Measurements from ENCODE around the gene FAM83C. TPM values are rescaled to one million over a fixed set of nuclear protein-coding genes. Genes with fewer than 3 reads are reported as not detected.
"Not testable (repeated sequence)": the region's sequence is repeated elsewhere in the genome, so short reads cannot be mapped to it uniquely, and the experiment has no call there.

The FAM83C gene
- total RNA-seq, 1 donor from 2014 or later: not detected

DNA sequence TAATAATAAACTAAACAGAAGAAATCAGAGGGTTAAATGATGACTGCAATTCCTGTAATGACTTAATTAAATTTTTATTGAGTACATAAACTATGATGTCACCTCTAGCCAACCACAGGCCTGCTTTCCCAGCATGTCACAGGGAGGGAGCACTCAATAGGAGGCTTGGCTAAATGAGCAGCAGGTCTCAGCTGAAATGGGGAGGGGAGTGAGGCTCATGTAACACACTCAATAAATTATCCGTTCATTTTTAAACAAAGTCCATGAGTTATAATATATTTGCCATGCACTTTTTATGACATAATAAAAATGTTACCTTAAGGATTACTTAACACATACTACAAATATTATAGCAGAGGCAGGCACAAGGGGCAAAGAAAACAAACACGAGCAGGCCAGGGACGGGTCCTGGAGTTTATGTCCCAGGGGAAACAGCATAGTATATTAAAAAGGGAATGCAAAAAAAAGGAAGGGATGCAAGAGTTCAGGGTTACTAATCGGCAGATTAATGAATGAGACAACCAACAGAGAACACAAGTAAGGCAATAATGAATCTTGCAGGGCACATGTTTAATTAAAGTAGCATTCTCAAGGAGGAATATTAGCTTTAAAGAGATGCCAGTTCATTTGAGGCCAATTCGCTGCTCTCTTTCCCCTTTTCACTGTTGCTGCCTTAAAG lies 27.1 kb upstream of the FAM83C start:
- intact Hi-C loops (cut with micrococcal nuclease): no loop called here

GRCh38 chr20:35318502-35319157 lies 26.4 kb upstream of the FAM83C start:
- intact Hi-C loops (cut with micrococcal nuclease): no loop called here

GRCh38 chr20:35317416-35318210 lies 25.4 kb upstream of the FAM83C start:
- intact Hi-C loops (cut with micrococcal nuclease): no loop called here

DNA sequence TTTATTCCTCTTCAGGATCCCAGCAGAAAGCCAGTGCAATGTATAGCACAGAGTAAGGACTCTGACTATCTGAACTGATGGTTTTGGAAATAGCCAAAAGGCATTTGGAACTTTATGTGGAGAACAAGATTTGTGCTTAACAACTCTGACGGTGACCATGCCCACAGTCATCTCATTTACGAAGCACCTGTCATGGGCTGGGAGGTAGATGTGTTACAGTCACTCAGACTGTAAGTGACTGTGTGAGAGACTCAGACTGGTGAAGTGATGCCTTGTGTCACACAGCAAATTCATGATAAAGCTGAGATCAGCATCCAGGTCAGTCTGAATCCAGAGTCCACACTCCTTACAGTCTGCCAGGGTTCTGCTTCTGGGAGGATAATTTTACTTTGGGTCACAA lies 23.9 kb upstream of the FAM83C start:
- intact Hi-C loops (cut with micrococcal nuclease): no loop called here

DNA sequence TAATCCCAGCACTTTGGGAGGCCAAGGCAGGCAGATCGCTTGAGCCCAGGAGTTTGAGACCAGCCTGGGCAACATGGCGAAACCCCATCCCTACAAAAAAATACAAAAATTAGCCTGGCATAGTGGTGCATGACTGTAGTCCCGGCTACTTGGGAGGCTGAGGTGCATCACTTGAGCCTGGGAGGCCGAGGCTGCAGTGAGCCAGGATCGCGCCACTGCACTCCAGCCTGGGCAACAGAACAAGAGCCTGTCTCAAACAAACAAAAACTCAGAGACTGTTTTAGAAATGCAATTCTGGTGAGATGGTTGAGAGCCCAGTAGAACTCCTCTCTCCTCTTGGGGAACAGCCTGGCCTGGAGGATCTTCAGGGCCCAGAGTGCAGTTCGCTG lies 23.4 kb upstream of the FAM83C start:
- intact Hi-C loops (cut with micrococcal nuclease): not testable (repeated sequence)

DNA sequence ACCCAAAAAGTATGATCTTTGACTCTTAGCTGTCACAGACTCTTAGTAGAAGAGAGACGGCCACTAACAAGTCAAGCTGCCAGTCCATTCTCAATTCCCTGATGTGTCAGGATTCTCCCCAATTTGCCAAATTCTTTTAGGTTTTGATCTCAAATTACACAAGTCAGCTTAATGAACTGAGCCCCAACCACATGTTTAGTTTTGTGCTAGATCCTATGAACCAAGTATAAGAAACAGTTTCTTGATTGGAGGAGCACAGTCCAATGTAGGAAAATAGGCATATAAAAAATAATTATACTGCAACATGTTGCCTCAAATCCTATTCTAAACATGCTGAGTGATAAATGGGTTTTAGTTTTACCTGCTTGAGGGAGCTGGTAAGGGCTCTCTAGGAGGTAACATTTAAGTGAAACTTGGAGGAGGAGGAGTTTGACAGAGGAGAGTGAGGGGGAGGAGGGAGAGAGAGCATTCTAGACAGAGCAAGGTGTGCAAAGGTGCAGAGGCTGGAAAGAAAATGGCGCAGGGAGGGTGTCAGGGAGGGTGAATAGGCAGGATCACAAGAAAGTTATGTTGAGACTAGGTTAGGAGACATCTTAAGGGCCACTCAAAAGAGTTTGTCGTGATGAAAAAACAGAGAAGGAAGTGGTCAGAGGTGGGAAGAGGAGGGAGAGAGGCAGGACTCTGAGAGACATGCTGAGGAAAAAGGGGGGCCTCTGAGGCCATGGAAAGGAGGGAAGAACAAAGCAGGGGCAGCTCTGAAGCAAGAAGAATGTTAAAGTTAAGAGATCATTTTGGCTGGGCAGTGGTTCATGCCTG lies 22.8 kb upstream of the FAM83C start:
- intact Hi-C loops (cut with micrococcal nuclease): no loop called here

DNA sequence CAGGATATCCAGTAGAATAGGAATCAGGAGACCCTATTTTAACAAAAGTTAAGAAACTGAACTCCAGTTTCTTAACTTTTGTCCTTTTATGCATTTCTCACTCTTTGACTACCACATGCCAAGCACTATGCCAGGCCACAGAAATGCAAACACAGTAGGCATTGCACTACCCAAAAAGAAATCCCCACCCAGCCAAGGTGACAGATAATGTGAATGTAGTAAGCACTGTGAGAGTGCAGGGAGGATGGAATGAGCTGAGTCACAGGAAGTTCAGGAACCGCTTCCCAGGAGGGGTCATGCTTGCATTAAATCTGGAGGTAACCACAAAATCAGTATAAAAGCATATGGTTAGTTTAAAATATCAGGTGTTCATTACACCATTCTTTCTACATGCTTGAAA lies 20.1 kb upstream of the FAM83C start:
- intact Hi-C loops (cut with micrococcal nuclease): no loop called here

DNA sequence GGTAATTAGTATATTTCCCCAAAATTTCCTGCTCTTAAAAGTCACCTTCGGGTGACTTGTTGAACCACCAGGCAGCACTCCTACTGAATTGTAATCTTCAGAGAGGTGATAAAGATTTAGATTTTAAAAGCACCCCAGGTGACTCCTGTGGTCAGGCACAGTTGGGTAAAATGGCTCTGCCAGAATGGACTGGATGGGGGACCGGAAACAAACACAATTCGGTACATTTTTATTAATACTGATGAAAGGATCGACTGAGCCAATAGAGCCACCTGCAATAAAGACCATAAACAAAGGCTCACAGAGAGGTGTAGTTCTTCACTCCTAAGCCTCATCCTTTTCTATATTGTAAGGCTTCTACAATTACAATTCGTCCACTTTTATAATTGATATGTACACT lies 19.6 kb upstream of the FAM83C start:
- intact Hi-C loops (cut with micrococcal nuclease): no loop called here

GRCh38 chr20:35311409-35311808 lies 19.2 kb upstream of the FAM83C start:
- intact Hi-C loops (cut with micrococcal nuclease): no loop called here

GRCh38 chr20:35307666-35308653 lies 15.7 kb upstream of the FAM83C start:
- intact Hi-C loops (cut with micrococcal nuclease): loop anchor here (2.0 to 10.0 kb wide), 2 partner anchors 13 to 307 kb away; partner anchors contain the start of gene SPAG4

GRCh38 chr20:35306931-35307517 lies 14.8 kb upstream of the FAM83C start:
- intact Hi-C loops (cut with micrococcal nuclease): loop anchor here (2.0 to 10.0 kb wide), 2 partner anchors 14 to 308 kb away; partner anchors contain the start of gene SPAG4

DNA sequence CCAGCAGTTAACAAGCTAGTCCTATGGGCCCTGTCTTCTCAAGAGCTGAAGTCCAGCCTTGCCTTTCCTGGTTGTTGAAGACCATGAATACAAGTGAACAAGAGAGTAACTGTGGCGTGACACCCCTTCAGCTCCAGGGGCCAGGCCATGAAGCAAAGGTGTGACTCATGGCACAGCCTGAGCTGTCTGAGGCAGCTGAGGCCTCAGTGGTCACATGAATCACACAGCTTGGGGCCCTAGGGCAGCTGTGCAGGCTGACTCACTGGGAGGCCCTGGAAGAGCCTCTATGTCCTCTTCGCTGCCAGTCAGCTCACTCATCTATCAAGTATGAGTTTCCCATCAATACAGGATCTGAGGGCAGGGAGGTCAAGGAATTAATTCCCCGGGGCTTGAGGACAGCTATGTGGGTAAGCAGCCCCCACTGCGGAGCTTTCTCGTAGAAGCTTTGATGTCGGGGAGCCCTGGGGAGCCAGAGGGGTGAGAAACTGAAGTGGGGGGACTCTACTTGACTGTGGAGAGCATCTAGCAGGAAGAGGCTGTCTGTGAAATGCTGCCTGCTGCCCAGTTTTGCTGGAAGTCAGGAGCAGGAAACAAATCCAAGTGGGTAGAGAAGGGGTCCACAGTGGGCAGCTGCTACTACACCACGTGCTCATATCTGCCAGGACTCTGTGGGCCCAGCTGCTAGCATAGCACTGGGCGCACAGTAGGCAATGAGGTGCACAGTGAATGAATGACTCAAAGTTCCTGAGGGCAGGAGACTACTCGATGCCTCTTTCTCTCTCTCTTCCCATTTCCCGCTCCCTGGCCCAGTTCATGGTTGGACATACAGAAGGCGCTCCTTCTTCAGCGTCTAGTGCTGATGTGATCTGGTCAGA lies 13.7 kb upstream of the FAM83C start:
- intact Hi-C loops (cut with micrococcal nuclease): loop anchor here (2.0 to 10.0 kb wide), 4 partner anchors 15 to 309 kb away; partner anchors contain the start of genes CEP250, EIF6 and SPAG4

DNA sequence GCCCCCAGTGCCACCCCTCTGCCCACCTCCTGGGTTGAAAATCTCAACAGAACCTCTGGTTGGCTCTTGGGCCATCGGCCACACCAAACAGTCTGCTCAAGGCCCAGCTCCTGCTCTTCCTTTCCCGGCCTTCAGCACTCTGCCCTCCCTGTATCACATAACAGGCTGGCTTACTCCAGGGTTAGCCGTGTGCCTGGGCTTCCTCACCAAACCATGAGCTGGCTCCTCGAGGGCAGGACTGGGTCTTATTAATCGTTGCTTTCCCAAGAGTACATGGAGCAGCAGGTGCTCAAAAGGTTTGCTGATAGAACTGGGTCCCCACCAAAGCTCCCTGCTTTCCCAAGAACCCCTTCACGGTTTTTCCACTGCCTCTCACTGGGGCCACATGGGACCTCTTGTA lies 12.7 kb upstream of the FAM83C start:
- intact Hi-C loops (cut with micrococcal nuclease): loop anchor here (1.0 to 10.0 kb wide), 7 partner anchors 20 to 310 kb away; partner anchors contain the start of genes CEP250, EIF6, SPAG4 and UQCC1

DNA sequence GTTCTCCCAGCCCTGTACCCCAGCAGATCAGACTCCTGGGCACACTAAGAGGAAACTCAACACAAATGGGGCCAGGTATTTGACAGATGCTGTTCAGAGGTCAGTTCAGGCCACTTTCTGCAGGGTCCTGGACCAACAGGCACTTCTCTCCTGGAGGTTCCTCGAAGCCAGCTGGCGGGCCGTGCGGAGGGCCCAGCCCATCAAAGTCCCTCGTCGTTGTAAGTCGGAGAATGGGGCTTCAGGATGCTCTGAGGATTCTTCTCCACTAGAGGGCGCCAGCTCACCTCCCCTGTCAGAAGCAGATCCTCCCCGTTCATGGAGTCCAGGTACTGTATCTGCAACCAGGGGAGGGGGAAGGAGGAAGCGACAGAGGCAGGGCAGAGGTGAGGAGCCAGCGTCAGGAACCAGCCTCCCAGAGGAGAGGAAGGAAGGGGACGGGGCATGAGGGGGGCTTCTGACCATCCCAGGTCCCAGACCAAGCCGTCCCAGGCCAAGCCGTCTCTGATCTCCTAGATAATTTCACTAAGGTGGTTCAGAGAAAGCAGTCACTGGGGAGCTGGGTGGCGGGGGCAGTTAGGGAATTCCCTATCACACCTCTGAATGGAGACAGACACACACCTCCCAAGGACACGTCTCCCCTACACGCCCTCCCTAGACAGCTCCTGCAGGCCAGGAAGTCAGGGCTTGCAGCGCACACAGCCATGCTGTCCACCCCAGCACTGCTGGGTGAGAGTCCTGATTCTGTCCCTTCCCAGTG lies 11.7 kb upstream of the FAM83C start:
- intact Hi-C loops (cut with micrococcal nuclease): loop anchor here (1.0 to 10.0 kb wide), 7 partner anchors 19 to 311 kb away; partner anchors contain the start of genes CEP250, EIF6, SPAG4 and UQCC1

GRCh38 chr20:35303382-35303734 lies 11.1 kb upstream of the FAM83C start:
- intact Hi-C loops (cut with micrococcal nuclease): loop anchor here (10.0 kb wide), 1 partner anchor 311 kb away; the partner anchor contains the start of gene SPAG4

DNA sequence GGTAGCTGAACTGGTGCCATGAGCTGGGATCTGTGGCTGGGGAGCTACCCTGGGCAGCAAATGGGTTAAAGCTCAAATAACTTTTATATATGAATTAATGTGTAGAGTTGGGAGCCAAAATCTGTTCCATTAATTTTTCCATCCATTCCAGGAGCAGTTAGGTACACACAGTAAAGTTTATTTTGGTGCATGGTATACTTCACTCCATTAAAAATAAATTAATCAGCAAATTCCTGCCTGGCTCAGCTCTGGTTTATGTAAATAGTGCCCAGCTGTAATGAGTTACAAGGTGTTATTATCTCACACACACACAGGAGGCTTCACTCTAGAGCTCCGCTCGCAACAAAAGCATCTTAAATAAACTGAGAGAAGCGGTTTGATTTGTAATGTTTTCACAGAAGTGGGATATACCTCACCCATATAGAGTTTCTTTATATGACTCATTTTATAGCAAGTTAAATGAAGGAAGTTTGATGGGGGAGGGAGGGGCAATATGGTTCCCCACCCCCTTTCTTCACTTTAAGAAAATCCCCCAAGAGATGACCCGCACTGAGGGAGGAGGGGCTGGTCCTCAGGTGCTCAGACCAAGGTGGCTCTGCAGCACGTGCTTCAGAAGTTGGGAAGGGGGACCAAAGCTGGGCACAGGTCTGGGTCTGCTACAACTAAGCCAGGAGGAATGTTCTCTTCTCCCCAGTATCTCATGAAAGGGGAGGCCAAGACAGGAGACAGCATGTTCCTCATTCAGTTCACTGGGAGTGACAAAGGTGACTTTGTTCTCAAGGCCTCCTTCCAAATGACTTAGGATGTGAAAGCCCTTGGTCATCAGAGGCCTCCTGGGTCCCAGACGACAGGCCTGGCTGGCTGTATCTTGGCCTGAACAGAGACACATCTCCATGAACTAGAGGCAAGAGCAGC lies 10.5 kb upstream of the FAM83C start:
- intact Hi-C loops (cut with micrococcal nuclease): loop anchor here (10.0 kb wide), 1 partner anchor 312 kb away; the partner anchor contains the start of gene SPAG4

Data from T-helper 1 cell treated with Interleukin-12 subunit alpha and Interleukin-12 subunit beta and Interleukin-4 antibody, amounts not matched to agents 30 ng/mL and 1 ng/mL, for 36 hours (primary cell).